Lung (tissue), 12 donors: ENCODE results near the gene VSIG4. TPM values are rescaled to one million over a fixed set of nuclear protein-coding genes. Genes with fewer than 3 reads are reported as not detected.

ENCODE experiments used
- ATAC-seq: fragments of 200-7000 bp; cut with Tn5 transposase; one replicate; pipeline ENCODE4 v1.9.1; 2020; ENCODE audit warnings: moderate number of reproducible peaks; ENCODE audit not compliant: insufficient read depth, low FRiP score
- DNase-seq, 3 donors: peaks; one replicate each; pipeline ENCODE4 v3.0.0-alpha.2; 2013 to 2017
- H3K27ac ChIP-seq, 2 donors: one replicate each; pipeline ENCODE4 v1.5.1; 2013; ENCODE audit warnings: mild to moderate bottlenecking in 2 of 2, moderate library complexity in 2 of 2, control low read depth in 1 of 2, inconsistent platforms in 1 of 2, low read depth in 1 of 2, low read length in 1 of 2
- H3K27me3 ChIP-seq, 3 donors: one replicate each; pipeline ENCODE4 v1.5.1; 2013; ENCODE audit warnings: low read length in 2 of 3; ENCODE audit not compliant: control insufficient read depth in 3 of 3, insufficient read depth in 3 of 3
- H3K36me3 ChIP-seq, 4 donors: one replicate each; pipeline ENCODE4 v1.5.1; 2013; ENCODE audit warnings: low read length in 4 of 4, mild to moderate bottlenecking in 1 of 4, moderate library complexity in 1 of 4; ENCODE audit not compliant: control insufficient read depth in 4 of 4, insufficient read depth in 4 of 4
- H3K4me1 ChIP-seq, 5 donors: one replicate each; pipeline ENCODE4 v1.5.1; 2013; ENCODE audit warnings: low read length in 5 of 5, mild to moderate bottlenecking in 2 of 5, moderate library complexity in 1 of 5; ENCODE audit not compliant: control insufficient read depth in 5 of 5, insufficient read depth in 5 of 5
- H3K4me3 ChIP-seq: one replicate; pipeline ENCODE4 v1.5.1; 2013; ENCODE audit warnings: mild to moderate bottlenecking, control low read depth, moderate library complexity
- H3K9ac ChIP-seq, 2 donors: one replicate each; pipeline ENCODE4 v1.5.1; 2013; ENCODE audit warnings: low read length in 2 of 2, control low read depth in 1 of 2; ENCODE audit not compliant: insufficient read depth in 1 of 2
- H3K9me3 ChIP-seq, 4 donors: one replicate each; pipeline ENCODE4 v1.5.1; 2013; ENCODE audit warnings: low read length in 3 of 4, mild to moderate bottlenecking in 1 of 4, moderate library complexity in 1 of 4; ENCODE audit not compliant: control insufficient read depth in 4 of 4, insufficient read depth in 3 of 4
- WGBS, 2 donors: extraction: QIAGEN DNeasy Blood & Tissue Kit; methylation state at CpG; one replicate each; pipeline ENCODE4 v1.1.7; 2013; 5-methylcytosine and 5-hydroxymethylcytosine counted together
- polyA plus RNA-seq, 2 donors: library from polyadenylated mRNA; stranded (reverse); fragments of 200-250 nt; gene quantifications; one replicate each; pipeline ENCODE4 v1.2.1, GENCODE V29; 2013
- total RNA-seq, 2 donors: library from RNA; depleted of rRNA in 1 of 2; stranded (reverse); fragments of >200 nt in 1 of 2; gene quantifications; one replicate each; pipeline ENCODE4 v1.2.1, GENCODE V29; 2014 to 2021
- TF ChIP-seq, protein P1 (sequence below): IDR thresholded peaks from 2 replicates; pipeline ENCODE4 v1.5.1; 2012; ENCODE audit warnings: mild to moderate bottlenecking; ENCODE audit errors: control extremely low read depth, extremely low read depth
- donor health status: control.
- donor health status: control.
- donor health status: Bipolar disorder and iron deficiency.
- donor health status: healthy.
- donor health status: DM: yes; HTN: yes; CAD: no.

The VSIG4 gene
- total and polyA plus RNA-seq, 4 donors = 13.7 to 255 (median 154) TPM

DNA sequence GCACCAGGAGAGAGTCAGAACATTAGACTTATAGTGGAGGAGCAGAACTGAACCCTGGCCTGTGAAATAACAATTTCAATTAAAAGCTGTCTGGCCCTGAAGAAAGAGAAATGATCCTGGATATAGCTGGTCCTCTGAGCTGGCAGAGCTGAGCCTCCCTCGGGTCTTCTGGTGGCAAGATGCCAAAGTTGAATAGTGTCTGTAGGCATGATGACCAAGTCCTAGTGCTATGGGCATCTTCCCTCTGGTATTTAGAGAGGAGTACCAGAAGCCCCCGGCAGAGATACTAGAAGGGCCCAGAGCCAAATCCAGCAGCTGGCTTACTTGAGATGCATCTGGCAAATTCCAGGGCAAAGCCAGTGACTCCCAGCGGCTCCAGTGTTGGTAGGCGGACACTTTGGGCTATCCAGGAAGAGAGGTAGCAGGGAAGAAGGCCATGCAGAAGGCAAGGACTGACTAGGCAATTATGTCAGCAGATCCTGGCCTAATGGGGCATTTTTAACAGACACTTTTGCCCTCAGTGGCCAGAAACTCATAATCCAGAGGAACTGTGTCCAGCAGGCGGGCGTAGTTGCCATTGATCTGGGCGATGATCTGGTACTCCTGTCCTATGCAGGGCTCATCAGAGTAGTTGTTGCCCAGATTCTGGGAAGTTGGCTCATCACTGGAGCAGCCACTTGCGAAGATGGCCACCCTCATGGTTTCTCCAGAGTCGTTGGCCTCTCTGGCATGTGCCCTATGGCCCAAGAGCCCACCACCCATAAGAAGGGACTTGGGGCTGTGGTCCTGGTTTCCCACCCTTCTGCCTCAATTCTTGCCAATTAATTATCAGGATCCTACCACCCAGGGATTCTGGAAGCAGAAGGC is 17.9 kb downstream of the VSIG4 start:
- H3K27me3 ChIP-seq = no peaks in the 10 kb centered on the region
- no peak overlapping the region for H3K27ac ChIP-seq
- DNase-seq = no peak
- 71 to 78% methylated on average over 9 of the region's 9 CpGs for WGBS, 2 donors
- ATAC-seq = no peak
- no peak overlapping the region for H3K9ac ChIP-seq
- TF ChIP-seq, protein P1, sequence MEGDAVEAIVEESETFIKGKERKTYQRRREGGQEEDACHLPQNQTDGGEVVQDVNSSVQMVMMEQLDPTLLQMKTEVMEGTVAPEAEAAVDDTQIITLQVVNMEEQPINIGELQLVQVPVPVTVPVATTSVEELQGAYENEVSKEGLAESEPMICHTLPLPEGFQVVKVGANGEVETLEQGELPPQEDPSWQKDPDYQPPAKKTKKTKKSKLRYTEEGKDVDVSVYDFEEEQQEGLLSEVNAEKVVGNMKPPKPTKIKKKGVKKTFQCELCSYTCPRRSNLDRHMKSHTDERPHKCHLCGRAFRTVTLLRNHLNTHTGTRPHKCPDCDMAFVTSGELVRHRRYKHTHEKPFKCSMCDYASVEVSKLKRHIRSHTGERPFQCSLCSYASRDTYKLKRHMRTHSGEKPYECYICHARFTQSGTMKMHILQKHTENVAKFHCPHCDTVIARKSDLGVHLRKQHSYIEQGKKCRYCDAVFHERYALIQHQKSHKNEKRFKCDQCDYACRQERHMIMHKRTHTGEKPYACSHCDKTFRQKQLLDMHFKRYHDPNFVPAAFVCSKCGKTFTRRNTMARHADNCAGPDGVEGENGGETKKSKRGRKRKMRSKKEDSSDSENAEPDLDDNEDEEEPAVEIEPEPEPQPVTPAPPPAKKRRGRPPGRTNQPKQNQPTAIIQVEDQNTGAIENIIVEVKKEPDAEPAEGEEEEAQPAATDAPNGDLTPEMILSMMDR = no peak
- no peak overlapping the region for H3K4me3 ChIP-seq
- H3K4me1 ChIP-seq = no peaks in the 10 kb centered on the region
- H3K9me3 ChIP-seq = peaks cover 0 to 2% (median 0%) of the 10 kb centered on the region in 4 donors
- no peaks in the 10 kb centered on the region for H3K36me3 ChIP-seq

DNA sequence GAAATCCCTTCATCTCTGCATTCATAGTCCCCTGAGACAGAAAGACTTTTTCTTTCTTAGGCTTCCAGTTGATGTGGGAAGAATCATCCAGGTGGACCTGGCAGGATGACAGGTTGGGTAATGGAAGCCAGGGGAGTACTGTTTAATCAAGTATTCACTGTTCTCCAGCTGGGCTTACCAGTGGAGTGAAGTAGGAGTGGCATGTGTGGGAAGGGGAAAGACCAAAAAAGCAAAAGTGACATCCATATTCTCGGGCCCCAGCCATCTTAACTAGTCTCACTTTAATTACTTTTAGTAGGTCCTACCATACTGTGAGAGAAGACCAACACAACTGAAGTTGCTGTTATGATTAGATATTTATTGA is 18.5 kb downstream of the VSIG4 start:
- H3K4me1 ChIP-seq = no peaks in the 10 kb centered on the region
- H3K9ac ChIP-seq = no peak overlapping the region
- H3K27ac ChIP-seq = no peak overlapping the region
- no peaks in the 10 kb centered on the region for H3K27me3 ChIP-seq
- TF ChIP-seq, protein P1 = no peak
- peaks cover 0 to 2% (median 0%) of the 10 kb centered on the region in 4 donors for H3K9me3 ChIP-seq
- 20 to 69% methylated on average over 1 of the region's 1 CpG for WGBS, 2 donors
- ATAC-seq = no peak
- no peak overlapping the region for H3K4me3 ChIP-seq
- DNase-seq = no peak
- H3K36me3 ChIP-seq = no peaks in the 10 kb centered on the region

DNA sequence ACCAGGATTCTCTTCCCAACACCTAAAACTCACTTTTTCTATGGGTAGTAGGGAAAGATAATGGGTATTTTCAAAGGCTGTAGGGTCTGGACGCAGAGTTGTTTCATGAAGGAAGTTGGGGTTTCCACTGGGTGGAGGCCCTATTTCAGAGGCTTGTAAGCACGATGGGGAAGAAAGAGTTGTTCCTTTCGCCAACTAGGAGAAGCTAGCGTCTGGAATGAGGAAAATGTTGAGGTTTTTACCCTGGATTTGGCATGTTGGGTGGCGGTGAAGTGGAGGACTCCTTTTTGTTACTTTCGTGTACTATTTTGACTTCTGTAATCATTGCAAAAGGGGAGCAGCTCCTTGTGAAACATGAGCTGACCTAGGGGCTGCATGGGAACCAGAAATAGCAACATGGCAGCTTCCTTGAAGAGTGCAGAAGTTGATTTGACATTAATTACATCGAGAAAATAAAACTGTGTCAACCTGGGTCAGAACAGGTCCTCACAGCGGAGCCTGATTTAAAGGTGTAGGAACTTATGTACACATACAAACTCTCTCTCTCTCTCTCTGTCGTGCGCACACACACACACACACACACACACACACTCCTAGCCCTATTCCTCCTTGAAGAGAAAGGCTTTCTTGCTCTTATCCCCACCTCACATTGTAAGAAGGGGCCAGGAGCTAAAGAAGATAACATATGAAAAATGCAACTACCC is 19.1 kb downstream of the VSIG4 start:
- Histone ChIP-seq H3K4me3 (no peak overlapping the region), H3K36me3 (no peaks in the 10 kb centered on the region), H3K27me3 (no peaks in the 10 kb centered on the region), H3K9ac (no peak overlapping the region), H3K4me1 (no peaks in the 10 kb centered on the region), H3K9me3 (peaks cover 0 to 2% (median 0%) of the 10 kb centered on the region in 4 donors), H3K27ac (peak overlapping the region in 1 of 2 donors; percentile 11)
- TF ChIP-seq, protein P1 = no peak
- ATAC-seq = no peak
- no peak for DNase-seq
- WGBS, 2 donors = 37 to 49% methylated on average over 8 to 10 of the region's 10 CpGs
